OCI-LY3 (cell line): ENCODE data around the gene OTOG.

ENCODE experiments used
- CTCF ChIP-seq: fragments of 200-600, 300-600 bp; sonication (generic); IDR thresholded peaks from 2 replicates; pipeline ENCODE4 v1.5.1; 2014; ENCODE audit warnings: antibody characterized with exemption, low read length, low read depth
- EZH2phosphoT487 ChIP-seq: fragments of 200-600 bp; shearing (Covaris generic); IDR thresholded peaks from 2 replicates; pipeline ENCODE4 v1.6.1; 2018; ENCODE audit warnings: antibody characterized with exemption, mixed run types, low read depth

- TF ChIP-seq CTCF, result no peak
- no peak for TF ChIP-seq EZH2phosphoT487
These were observed at the start of gene OTOG for GRCh38 chr11:17547051-17547577.
